IPS DF 6.9 (cell line): ENCODE measurements around the gene COL6A3.

Experiments used
- DNase-seq: peaks from one replicate; pipeline ENCODE4 v3.0.0-alpha.2; 2013; ENCODE audit warnings: low read depth, low spot score
- H3K27ac ChIP-seq: one replicate; pipeline ENCODE4 v1.5.1; 2013; ENCODE audit warnings: low read length, control low read depth
- H3K27me3 ChIP-seq: 2 replicates; pipeline ENCODE4 v1.6.1; 2013; ENCODE audit warnings: mild to moderate bottlenecking, low read length; ENCODE audit not compliant: control insufficient read depth, insufficient read depth
- H3K36me3 ChIP-seq: 2 replicates; pipeline ENCODE4 v1.6.1; 2013; ENCODE audit warnings: low read length; ENCODE audit not compliant: control insufficient read depth, insufficient read depth
- H3K4me1 ChIP-seq: 2 replicates; pipeline ENCODE4 v1.6.1; 2013; ENCODE audit warnings: low read length; ENCODE audit not compliant: control insufficient read depth, insufficient read depth
- H3K4me3 ChIP-seq: 2 replicates; pipeline ENCODE4 v1.5.1; 2013; ENCODE audit warnings: mild to moderate bottlenecking, low read length
- H3K9me3 ChIP-seq: 2 replicates; pipeline ENCODE4 v1.6.1; 2013; ENCODE audit warnings: low read length, inconsistent platforms; ENCODE audit not compliant: control insufficient read depth, insufficient read depth
- WGBS: extraction: QIAGEN DNeasy Blood & Tissue Kit; methylation state at CpG from one replicate; pipeline ENCODE4 v1.1.7; 2013; ENCODE audit warnings: mixed read lengths, missing lambda C conversion rate; ENCODE audit not compliant: insufficient read length, insufficient coverage; 5-methylcytosine and 5-hydroxymethylcytosine counted together

COL6A3 gene

DNA sequence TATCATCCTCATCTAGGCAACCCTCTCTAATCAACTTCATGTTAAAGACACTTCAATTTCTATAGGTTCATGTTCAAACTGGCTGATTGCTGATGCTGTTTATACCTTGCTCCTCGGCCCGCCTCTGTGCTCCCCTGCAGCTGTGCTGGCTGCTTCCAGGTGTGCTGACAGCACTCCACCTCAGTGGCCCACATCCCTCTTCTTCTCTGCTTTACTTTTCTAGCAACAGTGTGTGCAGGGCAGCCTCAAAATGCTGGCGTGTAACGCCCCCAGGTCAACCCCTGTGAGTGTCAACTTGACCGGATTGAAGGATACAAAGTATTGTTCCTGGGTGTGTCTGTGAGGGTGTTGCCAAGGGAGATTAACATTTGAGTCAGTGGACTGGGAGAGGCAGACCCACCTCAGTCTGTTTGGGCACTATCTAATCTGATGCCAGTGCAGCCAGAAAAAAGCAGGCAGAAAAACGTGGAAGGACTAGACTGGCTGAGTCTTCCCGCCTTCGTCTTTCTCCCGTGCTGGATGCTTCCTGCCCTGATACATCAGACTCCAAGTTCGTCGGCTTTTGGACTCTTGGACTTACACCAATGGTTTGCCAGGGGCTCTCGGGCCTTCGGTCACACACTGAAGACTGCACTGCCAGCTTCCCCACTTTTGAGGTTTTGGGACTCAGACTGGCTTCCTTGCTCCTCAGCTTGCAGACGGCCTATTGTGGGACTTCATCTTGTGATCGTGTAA lies 94.7 kb downstream of the COL6A3 start:
- Histone ChIP-seq H3K27me3 (no peaks in the 10 kb centered on the region), H3K9me3 (no peaks in the 10 kb centered on the region), H3K4me1 (no peaks in the 10 kb centered on the region), H3K27ac (no peak overlapping the region), H3K36me3 (no peaks in the 10 kb centered on the region), H3K4me3 (no peak overlapping the region)
- DNase-seq = no peak
- no CpG with 5 or more reads among the region's 15 CpGs for WGBS

GRCh38 chr2:237316339-237316738 lies 97.6 kb downstream of the COL6A3 start:
- no peaks in the 10 kb centered on the region for H3K36me3 ChIP-seq

GRCh38 chr2:237315829-237316225 lies 98.1 kb downstream of the COL6A3 start:
- Histone ChIP-seq H3K36me3 (no peaks in the 10 kb centered on the region), H3K9me3 (no peaks in the 10 kb centered on the region), H3K4me3 (no peak overlapping the region), H3K27me3 (no peaks in the 10 kb centered on the region), H3K27ac (no peak overlapping the region), H3K4me1 (no peaks in the 10 kb centered on the region)
- no peak for DNase-seq
- no CpG with 5 or more reads among the region's 6 CpGs for WGBS

More at GRCh38 chr2:237316339-237316738, 97.6 kb downstream of the COL6A3 start:
- Histone ChIP-seq H3K4me3 (no peak overlapping the region), H3K27me3 (no peaks in the 10 kb centered on the region), H3K9me3 (no peaks in the 10 kb centered on the region), H3K4me1 (no peaks in the 10 kb centered on the region), H3K27ac (no peak overlapping the region)
- no CpG with 5 or more reads among the region's 6 CpGs for WGBS
- no peak for DNase-seq

DNA sequence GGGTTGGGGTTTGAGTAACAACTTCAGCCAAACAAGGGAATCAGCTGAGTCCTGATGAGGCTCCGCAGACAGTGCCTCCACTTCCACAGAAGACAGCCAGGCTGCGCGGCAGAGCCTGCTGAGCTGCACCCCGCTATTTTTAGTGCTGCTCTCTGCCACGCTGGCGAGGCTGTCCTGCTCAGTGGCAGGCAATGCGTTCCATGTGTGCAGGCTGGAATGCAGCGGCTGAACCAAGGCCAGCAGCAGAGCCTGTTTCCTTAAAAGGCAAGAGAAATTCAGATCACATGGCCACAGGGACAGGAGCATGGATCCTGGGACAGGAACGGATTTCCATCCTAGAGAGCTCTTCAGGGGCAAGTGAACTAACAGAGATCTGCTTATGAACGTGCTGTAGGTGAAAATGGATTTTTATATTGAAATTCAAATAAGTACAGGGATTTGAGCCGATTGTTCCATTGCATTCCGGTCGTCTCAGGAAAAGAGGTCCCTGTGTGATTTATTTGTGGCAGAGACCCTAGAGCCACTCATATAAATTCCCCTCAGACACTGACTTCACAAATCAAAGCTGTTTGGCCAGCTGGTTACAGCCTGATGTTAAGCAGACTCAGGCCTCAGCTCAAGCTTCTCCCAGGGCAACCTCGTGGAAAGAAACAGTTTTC lies 98.7 kb downstream of the COL6A3 start:
- Histone ChIP-seq H3K4me3 (no peak overlapping the region), H3K27ac (no peak overlapping the region), H3K36me3 (no peaks in the 10 kb centered on the region), H3K9me3 (no peaks in the 10 kb centered on the region), H3K4me1 (no peaks in the 10 kb centered on the region), H3K27me3 (no peaks in the 10 kb centered on the region)
- no CpG with 5 or more reads among the region's 14 CpGs for WGBS
- no peak for DNase-seq

- H3K4me3 ChIP-seq = no peak overlapping the region
- no peak overlapping the region for H3K27ac ChIP-seq
- WGBS = no CpG with 5 or more reads among the region's 3 CpGs
- no peaks in the 10 kb centered on the region for H3K4me1 ChIP-seq
- DNase-seq = no peak
- H3K27me3 ChIP-seq = no peaks in the 10 kb centered on the region
- no peaks in the 10 kb centered on the region for H3K36me3 ChIP-seq
- no peaks in the 10 kb centered on the region for H3K9me3 ChIP-seq
Observed at GRCh38 chr2:237314681-237315080, 99.3 kb downstream of the COL6A3 start.

DNA sequence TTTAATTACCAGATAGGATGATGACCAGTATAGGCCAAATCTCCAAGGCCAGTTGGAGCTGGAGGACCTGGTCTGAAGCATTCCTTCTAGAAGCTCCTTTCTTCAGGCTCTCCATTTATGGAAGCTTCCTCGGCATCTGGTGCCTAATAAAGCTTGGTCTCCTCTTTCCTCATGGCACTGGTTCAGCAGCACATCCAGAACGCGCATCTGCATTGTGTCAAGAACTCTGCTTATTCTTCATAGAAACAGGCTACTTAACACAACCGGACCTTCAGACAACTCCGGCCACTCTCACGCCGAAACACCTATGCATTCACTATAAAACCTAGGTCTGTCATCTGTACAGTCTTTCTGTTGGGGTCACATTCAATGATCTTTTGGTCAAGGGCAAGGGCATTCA lies 99.8 kb downstream of the COL6A3 start:
- no CpG with 5 or more reads among the region's 7 CpGs for WGBS
- H3K9me3 ChIP-seq = no peaks in the 10 kb centered on the region
- H3K4me3 ChIP-seq = no peak overlapping the region
- no peaks in the 10 kb centered on the region for H3K36me3 ChIP-seq
- H3K27ac ChIP-seq = no peak overlapping the region
- no peak for DNase-seq
- no peaks in the 10 kb centered on the region for H3K4me1 ChIP-seq
- H3K27me3 ChIP-seq = no peaks in the 10 kb centered on the region

DNA sequence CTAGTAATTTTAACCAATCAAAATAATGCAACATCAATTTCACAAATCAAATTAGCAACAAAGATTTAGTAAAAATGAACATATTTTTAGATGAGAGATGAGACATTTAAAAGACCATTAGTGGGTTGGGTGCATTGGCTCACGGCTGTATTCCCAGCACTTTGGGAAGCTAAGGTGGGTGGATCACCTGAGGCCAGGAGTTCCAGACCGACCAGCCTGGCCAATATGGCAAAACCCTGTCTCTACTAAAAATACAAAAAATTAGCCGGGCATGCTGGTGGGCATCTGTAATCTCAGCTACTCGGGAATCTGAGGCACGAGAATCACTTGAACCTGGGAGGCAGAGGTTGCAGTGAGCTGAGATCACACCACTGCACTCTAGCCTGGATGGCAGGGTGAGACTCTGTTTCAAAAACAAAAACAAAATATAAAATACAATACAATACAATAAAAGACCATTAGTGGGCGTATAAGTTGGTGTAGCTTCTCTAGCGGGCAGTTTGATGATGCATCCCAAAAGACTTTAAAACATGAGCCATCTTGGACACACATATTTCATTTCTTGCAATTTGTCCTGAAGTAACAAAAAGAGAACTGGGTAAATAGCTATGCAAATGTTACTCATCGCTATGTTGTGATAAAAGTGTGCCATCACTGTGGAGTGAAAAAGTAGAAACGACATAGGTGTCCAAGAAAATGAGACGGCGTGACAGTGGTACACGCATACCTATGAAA lies 101.8 kb downstream of the COL6A3 start:
- Histone ChIP-seq H3K36me3 (no peaks in the 10 kb centered on the region), H3K27me3 (no peaks in the 10 kb centered on the region), H3K27ac (no peak overlapping the region), H3K4me3 (no peak overlapping the region), H3K4me1 (no peaks in the 10 kb centered on the region), H3K9me3 (no peaks in the 10 kb centered on the region)
- DNase-seq = no peak
- WGBS = no CpG with 5 or more reads among the region's 12 CpGs

- Histone ChIP-seq H3K4me1 (no peaks in the 10 kb centered on the region), H3K27ac (no peak overlapping the region), H3K27me3 (no peaks in the 10 kb centered on the region), H3K9me3 (no peaks in the 10 kb centered on the region), H3K36me3 (no peaks in the 10 kb centered on the region), H3K4me3 (no peak overlapping the region)
- WGBS = no CpG with 5 or more reads among the region's 14 CpGs
- no peak for DNase-seq
Observed at GRCh38 chr2:237310515-237311114, 103.3 kb downstream of the COL6A3 start.

DNA sequence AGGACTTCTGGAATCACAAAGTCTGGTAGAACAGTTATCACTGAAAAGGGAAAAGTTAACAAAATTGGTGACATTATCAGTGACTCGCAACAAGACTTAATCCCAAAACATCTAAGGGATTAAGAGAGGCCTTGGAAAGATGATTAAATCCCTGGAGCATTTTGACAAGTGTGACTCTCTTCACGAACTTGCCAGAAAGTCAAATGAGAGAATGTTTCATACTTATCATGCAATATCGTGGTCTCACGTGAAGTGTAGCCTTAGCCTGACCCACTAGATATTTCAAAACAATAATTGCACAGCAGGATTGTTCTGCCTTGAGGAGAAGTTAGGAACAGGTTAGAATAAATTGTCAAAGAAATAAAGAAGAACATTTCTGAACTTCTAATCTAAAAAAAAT lies 104.5 kb downstream of the COL6A3 start:
- no peaks in the 10 kb centered on the region for H3K4me1 ChIP-seq
- no CpG with 5 or more reads among the region's 4 CpGs for WGBS
- no peak for DNase-seq
- no peak overlapping the region for H3K27ac ChIP-seq
- H3K27me3 ChIP-seq = no peaks in the 10 kb centered on the region
- H3K4me3 ChIP-seq = no peak overlapping the region
- no peaks in the 10 kb centered on the region for H3K36me3 ChIP-seq
- H3K9me3 ChIP-seq = no peaks in the 10 kb centered on the region

GRCh38 chr2:237309011-237309410 lies 105.0 kb downstream of the COL6A3 start:
- H3K27me3 ChIP-seq = no peaks in the 10 kb centered on the region
- no peak for DNase-seq
- WGBS = no CpG with 5 or more reads among the region's 3 CpGs
- no peak overlapping the region for H3K4me3 ChIP-seq
- H3K36me3 ChIP-seq = no peaks in the 10 kb centered on the region
- H3K27ac ChIP-seq = no peak overlapping the region
- no peaks in the 10 kb centered on the region for H3K9me3 ChIP-seq
- H3K4me1 ChIP-seq = no peaks in the 10 kb centered on the region
